Stimulated activated CD4-positive, alpha-beta T cell treated with anti-CD3 and anti-CD28 coated beads, Interleukin-4, amount 100 ng/mL, for 1 hour (primary cell): ENCODE measurements around the gene BTLA.
"Not testable (repeated sequence)": the region's sequence is repeated elsewhere in the genome, so short reads cannot be mapped to it uniquely, and the experiment has no call there.

ENCODE experiments used
- DNase-seq: peaks from one replicate; pipeline ENCODE4 v3.0.0-alpha.2; 2020

Gene BTLA

DNA sequence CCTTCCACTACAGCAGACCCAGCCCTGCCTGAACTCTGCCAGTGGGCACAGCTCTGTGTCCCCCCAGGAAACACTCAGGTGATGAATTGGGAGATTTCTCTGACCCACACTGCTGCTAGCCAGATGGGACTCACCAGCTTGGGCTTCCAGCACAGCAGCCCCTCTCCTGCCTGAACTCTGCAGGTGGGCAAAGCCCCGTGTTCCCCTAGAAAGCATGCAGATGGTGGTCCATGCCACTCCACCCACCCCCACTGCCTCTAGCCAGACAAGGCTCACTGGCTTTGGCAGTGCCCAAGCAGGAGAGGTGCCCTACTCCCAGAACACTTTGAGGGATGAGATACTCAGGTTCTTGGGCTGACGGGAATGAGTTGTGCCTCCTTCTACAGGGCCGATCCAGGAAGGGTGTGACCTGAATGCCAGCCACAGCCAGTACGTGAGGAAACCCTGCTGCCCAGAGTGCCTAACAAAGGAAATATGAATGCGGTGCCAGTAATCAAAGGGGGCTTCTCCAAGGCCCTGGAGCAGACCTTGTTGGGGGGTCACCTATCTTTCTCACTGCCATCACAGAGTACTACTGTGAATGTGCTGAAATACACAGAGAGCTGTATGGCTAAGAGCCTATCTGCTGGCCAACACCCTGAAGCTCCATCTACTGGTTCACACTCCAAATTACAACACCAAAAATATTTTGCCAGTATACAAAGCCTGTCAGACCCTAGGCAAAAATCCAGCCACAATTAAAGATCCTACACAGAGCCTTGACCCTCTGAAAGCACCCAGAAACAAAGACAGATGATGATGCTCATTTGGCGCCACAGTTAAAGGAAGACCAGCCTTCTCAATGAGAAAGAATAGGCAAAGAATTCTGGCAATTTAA lies 61.9 kb downstream of the BTLA start:
- no peak for DNase-seq

DNA sequence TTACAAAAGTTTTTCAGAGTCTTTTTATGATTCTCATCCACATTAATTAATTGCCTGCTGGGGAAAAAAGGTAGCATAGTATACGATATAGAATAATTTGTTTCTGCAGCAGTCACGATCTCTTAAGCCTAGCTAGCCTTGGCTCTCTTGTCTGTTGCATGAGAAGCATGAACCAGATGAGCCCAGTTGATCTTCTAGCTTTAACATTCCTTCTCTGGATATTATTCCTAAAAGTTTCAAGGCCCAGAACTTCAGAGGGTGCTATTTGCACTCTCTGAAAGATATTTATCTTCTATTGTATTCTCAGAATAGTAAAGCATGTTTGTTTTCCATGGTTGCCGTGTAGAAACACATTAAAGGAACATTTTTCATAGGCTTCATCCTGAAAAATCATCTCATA lies 69.3 kb downstream of the BTLA start:
- no peak for DNase-seq

DNA sequence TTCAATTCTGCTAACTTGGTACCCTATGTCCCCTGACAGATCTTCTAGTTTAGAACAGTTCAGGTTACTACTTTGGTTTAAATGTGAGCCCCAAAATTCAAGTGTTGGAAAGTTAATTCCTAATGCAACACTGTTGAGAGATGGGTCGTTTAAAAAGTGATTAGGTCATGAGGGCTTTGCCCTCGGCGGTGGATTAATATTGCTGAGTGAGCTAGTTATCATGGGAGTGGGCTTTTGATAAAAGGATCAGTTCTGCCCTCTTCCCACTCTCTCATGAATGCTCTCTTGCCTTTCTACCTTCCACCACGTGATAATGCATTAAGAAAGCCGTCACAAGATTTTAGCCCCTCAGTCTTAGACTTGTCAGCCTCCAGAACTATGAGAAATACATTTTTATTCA lies 72.1 kb downstream of the BTLA start:
- no peak for DNase-seq

DNA sequence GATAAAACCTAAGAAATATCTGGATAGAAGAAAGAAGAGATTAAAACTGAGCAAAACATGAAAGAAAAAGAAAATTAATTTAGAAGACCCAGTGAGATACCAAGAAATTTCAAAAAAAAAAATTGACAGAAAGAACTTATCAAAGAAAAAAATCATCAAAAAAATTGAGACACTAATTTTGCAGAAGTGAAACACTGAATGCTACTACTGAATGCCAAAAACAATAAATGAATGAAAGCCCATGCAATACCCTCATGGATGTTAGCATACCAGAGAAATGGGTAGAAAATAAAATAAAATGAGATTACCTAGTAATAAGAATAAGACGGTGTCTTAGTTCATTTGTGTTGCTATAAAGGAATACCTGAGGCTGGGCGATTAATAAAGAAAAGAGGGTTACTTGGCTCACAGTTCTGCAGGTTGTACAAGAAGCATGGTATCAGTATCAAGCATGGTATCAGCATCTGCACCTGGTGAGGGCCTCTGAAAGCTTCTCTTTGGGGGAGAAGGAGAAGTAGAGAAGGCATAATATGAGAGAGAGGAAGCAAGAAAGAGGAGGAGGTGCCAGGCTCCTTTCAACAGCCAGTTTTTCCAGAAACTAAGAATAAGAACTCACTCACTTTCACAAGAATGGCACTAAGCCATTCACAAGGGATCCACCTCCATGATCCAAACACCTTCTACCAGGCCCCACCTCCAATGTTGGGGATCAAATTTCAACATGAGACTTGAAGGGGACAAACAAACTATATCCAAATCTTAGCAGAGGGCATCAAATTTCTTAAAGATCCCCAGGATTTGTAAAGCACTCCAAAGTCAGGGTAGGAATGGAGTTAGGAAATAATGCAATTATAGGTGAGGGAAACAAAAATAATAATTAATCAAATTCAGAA lies 73.2 kb downstream of the BTLA start:
- DNase-seq = no peak

DNA sequence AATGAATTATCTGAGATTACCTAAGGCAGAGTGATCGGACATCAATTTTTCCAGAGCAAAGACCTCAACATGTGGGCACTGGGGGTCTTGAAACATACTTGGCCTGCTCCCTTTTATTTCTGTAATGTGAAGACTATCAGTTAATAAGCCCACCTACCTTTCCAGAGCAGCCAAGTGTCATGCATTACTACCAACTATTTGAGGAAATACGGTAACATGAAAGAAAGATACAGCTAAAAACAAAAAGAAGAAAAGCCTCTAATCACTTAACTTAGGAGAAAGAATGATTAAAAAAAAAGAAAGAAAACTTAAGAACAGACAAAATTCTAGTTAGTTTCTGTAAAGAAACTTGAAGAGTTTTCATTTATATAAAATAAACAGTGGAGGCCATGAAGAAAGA lies 73.9 kb downstream of the BTLA start:
- no peak for DNase-seq

DNA sequence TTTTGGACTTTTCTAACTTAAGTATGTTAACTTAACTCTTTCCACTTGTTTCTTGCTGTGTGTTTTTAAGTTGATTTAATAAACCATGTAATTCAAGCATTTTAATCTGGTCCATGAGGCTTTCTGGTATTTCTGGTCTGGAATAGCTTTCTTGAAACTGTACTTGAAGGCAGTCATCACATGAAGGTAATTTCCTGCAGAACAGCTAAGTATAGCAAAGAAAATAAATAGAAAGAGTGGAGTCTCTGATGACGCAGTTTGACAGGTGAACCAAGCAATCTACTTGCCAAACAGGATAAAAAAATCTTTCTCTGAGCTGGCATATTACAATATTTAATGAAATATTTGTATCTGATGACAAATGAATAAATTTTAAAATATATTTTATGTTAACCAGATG lies 74.9 kb downstream of the BTLA start:
- no peak for DNase-seq

DNA sequence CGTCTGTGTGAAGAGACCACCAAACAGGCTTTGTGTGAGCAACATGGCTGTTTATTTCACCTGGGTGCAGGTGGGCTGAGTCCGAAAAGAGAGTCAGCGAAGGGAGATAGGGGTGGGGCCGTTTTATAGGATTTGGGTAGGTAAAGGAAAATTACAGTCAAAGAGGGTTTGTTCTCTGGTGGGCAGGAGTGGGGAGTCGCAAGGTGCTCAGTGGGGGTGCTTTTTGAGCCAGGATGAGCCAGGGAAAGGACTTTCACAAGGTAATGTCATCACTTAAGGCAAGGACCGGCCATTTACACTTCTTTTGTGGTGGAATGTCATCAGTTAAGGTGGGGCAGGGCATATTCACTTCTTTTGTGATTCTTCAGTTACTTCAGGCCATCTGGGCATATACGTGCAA lies 76.4 kb downstream of the BTLA start:
- DNase-seq = not testable (repeated sequence)

DNA sequence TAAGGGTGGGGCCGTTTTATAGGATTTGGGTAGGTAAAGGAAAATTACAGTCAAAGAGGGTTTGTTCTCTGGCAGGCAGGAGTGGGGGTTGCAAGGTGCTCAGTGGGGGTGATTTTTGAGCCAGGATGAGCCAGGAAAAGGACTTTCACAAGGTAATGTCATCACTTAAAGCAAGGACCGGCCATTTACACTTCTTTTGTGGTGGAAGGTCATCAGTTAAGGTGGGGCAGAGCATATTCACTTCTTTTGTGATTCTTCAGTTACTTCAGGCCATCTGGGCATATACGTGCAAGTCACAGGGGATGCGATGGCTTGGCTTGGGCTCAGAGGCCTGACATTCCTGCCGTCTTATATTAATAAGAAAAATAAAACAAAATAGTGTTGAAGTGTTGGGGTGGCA lies 80.7 kb downstream of the BTLA start:
- not testable (repeated sequence) for DNase-seq

DNA sequence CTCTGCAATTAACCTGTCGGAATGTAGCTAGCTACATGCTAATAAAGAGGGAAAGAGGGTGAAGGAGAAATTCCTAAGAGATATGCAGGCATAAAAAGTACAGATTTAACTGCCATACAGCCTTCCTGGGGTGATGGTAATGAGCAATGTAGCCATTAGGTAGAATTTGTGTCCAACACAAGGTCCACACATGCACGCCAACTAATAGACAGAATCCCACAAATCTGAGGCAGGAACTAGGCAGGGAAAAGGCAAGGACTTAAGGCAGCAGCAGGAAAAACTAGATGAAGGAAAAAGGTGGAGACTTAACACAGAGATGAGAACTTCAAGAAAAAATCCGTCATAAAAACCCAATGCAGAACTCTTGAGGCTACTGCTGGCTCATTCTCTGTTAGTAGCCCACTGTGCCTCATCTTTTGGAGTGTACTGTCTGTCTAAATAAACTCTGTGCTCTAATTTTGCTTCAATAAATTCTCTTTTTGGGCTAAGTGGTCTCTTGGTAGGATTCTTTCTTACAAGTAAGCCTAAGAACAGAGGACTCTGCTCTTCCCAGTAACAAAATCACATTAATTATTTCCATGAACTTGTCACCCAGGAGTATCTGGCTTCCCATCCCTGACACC lies 81.5 kb downstream of the BTLA start:
- DNase-seq = no peak

DNA sequence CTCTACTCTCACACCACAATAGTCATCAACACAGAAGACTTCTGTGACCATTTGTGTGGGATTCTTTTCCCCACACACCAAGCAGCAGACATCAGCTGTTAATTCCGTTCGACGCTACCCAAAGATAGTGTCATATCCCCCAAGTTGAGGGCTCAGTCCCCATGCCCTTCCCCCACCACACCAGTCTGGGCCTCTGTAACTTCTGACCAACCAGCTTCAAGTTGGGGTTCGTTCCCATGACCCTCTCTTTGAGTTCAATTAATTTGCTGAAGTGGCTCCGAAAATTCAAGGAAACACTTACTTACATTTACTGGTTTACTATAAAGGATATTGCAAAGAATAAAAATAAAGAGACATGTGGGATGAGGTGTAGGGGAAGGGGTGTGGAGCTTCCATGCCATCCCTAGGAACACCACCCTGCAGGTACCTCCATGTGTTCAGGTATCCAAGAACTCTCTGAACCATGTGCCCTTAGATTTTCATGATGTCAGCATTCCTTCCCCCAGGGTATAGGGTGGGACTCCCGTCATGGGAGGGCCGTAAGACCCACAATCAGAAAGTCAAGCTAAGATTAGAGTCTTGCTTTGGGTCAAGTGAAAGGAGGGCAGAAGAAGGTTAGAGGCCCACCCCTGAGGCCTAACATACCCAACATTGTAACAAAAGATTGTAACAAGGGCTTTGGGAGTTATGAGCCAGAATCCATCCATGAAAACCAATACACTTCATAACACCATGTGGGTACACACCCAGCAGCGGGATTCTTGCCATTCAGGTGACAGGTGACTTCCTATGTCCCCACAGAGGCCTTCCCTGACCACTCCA lies 82.7 kb downstream of the BTLA start:
- no peak for DNase-seq

DNA sequence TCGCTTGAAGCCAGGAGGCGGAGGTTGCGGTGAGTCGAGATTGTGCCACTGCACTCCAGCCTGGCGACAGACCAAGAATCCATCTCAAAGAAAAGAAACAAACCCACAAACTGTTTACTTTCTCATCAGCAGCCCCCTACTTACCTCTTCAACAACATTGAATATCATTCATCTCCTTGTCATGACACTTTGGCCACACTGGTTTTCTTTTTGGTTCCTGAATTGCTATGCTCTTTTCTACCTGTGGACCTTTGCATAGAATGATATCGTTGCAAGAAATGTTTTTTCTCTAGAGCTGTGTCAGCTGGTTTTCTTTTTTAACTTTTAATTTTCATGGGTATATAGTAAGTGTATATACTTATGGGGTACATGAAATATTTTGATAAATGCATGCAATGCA lies 83.9 kb downstream of the BTLA start:
- no peak for DNase-seq
